IPS-NIHi7 (cell line): Measurements from ENCODE around the gene KCNH2.
"Not testable (repeated sequence)": the region's sequence is repeated elsewhere in the genome, so short reads cannot be mapped to it uniquely, and the experiment has no call there.

Source experiments
- DNase-seq: peaks from one replicate; pipeline ENCODE4 v3.0.0; 2012; ENCODE audit warnings: mixed read lengths; ENCODE audit errors: extremely low spot score

Gene KCNH2

GRCh38 chr7:150934045-150934766, 43.9 kb downstream of the KCNH2 start:
- no peak for DNase-seq

GRCh38 chr7:150931199-150931869, 46.8 kb downstream of the KCNH2 start:
- DNase-seq, result no peak

GRCh38 chr7:150928541-150928940, 49.6 kb downstream of the KCNH2 start:
- no peak for DNase-seq

- no peak for DNase-seq
These were observed 50.2 kb downstream of the KCNH2 start for GRCh38 chr7:150927956-150928344.

- DNase-seq, result peak; percentile 64
These were observed 50.8 kb downstream of the KCNH2 start for GRCh38 chr7:150927157-150927955.

- DNase-seq, result no peak
These were observed 52.1 kb downstream of the KCNH2 start for GRCh38 chr7:150926066-150926465.

GRCh38 chr7:150924369-150924781, 53.7 kb downstream of the KCNH2 start:
- no peak for DNase-seq

- no peak for DNase-seq
These were observed 54.3 kb downstream of the KCNH2 start for GRCh38 chr7:150923802-150924201.

- DNase-seq, result no peak
These were observed 54.9 kb downstream of the KCNH2 start for GRCh38 chr7:150923196-150923595.

GRCh38 chr7:150919160-150919559, 59.0 kb downstream of the KCNH2 start:
- DNase-seq, result no peak

GRCh38 chr7:150918378-150918777, 59.7 kb downstream of the KCNH2 start:
- no peak for DNase-seq

- no peak for DNase-seq
These were observed 60.2 kb downstream of the KCNH2 start for GRCh38 chr7:150917969-150918368.

- no peak for DNase-seq
These were observed 61.5 kb downstream of the KCNH2 start for GRCh38 chr7:150916670-150917069.

- no peak for DNase-seq
These were observed 63.2 kb downstream of the KCNH2 start for GRCh38 chr7:150914966-150915365.

GRCh38 chr7:150914196-150914595, 63.9 kb downstream of the KCNH2 start:
- no peak for DNase-seq

- no peak for DNase-seq
These were observed 65.7 kb downstream of the KCNH2 start for GRCh38 chr7:150912427-150912826.

- DNase-seq, result no peak
These were observed 66.4 kb downstream of the KCNH2 start for GRCh38 chr7:150911590-150912267.

GRCh38 chr7:150910996-150911422, 67.1 kb downstream of the KCNH2 start:
- DNase-seq, result no peak

- DNase-seq, result not testable (repeated sequence)
These were observed 67.7 kb downstream of the KCNH2 start for GRCh38 chr7:150910305-150910995.

- DNase-seq, result no peak
These were observed 68.7 kb downstream of the KCNH2 start for GRCh38 chr7:150909200-150909995.

- no peak for DNase-seq
These were observed 69.9 kb downstream of the KCNH2 start for GRCh38 chr7:150908173-150908572.
